CD4-positive, alpha-beta T cell treated with Interleukin-21 for 1 hour (primary cell): ENCODE results near the gene SPATA9.
"Not testable (repeated sequence)": the region's sequence is repeated elsewhere in the genome, so short reads cannot be mapped to it uniquely, and the experiment has no call there.

ENCODE experiments used
- DNase-seq: peaks from one replicate; pipeline ENCODE4 v3.0.0-alpha.2; 2020

Gene SPATA9

GRCh38 chr5:95643152-95643551 is 39.6 kb downstream of the SPATA9 start:
- no peak for DNase-seq

GRCh38 chr5:95641741-95642220 is 41.0 kb downstream of the SPATA9 start:
- DNase-seq, result no peak

DNA sequence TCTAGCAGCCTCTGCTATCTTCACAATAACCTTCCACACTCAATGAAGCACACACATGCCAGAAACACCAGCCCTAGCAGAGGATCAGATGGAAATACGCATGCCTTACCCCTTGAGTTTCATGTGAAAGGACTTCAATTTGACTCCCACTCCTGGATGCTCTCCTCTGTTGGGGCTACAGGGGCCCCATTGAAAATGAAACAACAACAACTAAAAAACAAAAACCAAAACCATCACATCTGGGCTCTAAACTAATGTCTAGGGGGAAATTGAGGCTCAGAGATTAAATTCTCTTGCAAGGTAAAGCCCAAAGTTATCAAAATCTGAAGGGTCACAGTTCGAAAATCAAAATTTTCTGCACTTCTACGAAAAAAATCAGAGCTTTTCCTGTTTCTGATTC is 44.2 kb downstream of the SPATA9 start:
- no peak for DNase-seq

DNA sequence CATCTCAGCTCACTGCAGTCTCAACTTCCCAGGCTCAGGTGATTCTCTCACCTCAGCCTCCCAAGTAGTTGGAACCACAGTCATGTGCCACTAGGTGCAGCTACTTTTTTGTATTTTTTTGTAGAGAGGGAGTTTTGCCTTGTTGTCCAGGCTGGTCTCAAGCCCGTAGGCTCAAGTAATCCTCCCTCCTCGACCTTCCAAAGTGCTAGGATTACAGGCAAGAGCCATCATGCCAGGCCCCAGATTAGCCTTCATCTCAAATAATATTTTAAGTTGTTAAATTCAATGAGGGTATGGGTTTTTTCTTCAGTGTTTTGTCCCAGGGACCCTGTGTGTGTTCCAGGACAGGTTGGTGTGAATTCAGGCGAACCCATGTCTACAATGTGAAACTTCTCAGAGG is 48.7 kb downstream of the SPATA9 start:
- DNase-seq, result no peak

GRCh38 chr5:95633671-95634070 is 49.1 kb downstream of the SPATA9 start:
- no peak for DNase-seq

DNA sequence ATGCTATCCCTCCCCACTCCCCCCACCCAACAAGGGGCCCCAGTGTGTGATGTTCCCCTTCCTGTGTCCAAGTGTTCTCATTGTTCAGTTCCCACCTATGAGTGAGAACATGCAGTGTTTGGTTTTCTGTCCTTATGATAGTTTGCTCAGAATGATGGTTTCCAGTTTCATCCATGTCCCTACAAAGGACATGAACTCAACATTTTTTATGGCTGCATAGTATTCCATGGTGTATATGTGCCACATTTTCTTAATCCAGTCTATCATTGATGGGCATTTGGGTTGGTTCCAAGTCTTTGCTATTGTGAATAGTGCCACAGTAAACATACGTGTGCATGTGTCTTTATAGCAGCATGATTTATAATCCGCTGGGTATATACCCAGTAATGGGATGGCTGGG is 49.8 kb downstream of the SPATA9 start:
- DNase-seq, result not testable (repeated sequence)

- peak; percentile 85 for DNase-seq
Measured at GRCh38 chr5:95631991-95632675, 50.7 kb downstream of the SPATA9 start.

DNA sequence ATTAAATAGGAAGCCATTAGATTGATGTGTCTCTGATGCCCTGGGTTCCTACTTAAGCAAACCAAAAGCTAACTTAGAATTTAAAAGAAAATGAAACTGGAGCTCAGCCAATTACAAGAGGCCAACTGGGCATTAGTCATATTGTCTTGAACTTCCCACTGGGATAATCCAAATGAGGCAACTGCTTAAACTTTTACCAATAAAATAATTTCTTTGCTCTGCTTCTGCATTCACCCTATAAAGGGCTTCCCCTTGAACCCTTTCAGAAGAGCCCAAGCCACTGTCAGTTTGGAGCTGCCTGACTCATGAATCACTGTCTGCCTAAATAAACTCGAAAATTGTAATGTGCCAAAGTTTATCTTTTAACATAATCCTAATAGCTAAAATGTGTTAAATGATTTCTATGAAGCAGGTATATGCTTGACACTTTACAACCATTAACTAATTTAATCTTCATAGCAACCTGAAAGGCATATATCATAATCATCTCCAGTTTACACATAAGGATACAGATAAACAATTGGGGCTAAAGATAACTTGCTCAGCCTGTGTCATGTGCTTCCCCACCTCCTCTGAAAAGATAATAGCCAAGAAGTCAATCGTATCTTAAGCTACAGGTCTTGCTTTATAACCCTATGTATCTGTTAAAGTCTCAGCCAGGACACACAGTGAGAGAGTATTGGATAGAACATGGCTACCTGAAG is 51.4 kb downstream of the SPATA9 start:
- no peak for DNase-seq

GRCh38 chr5:95630394-95630917 is 52.3 kb downstream of the SPATA9 start:
- DNase-seq, result no peak

DNA sequence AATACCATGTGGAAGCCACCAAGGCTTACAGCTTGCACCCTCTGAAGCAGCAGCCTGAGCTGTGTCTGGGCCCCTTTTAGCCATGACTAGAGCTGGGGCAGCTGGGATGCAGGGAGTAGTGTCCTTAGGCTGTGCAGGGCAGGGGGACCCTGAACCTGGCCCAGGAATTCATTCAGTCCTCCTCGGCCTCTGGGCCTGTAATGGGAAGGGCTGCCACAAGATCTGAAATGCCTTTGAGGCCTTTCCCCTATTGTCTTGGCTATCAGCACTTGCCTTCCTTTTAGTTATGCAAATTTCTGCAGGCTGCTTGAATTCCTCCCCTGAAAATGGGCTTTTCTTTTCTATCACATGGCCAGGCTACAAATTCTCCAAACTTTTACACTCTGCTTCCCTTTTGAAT is 53.9 kb downstream of the SPATA9 start:
- DNase-seq, result no peak

DNA sequence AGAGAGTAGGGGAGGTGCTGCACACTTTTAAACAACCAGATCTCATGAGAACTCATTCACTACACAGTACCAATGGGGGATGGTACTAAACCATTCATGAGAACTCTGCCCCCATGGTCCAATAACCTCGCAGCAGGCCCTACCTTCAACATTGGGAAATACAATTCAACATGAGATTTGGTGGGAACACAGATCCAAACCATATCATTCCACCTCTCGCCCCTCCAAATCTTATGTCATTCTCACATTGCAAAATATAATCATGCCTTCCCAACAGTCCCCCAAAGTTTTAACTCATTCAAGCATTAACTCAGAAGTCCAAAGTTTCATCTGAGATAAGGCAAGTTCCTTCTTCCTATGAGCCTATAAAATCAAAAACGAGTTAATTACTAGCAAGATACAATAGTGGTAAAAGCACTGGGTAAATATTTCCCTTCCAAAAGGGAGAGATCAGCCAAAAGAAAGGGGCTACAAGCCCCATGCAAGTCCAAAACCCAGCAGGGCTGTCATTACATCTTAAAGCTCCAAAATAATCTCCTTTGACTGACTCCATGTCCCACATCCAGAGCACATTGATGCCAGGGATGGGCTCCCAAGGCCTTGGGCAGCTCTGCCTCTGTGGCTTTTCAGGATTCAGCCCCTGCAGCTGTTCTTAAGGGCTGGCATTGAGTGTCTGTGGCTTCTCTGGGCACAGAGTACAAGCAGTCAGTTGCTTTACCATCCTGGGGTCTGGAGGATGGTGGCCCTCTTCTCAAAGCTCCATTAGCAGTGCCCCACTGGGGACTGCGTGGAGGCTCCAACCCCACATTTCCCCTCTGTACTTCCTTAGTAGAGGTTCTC is 54.6 kb downstream of the SPATA9 start:
- no peak for DNase-seq

DNA sequence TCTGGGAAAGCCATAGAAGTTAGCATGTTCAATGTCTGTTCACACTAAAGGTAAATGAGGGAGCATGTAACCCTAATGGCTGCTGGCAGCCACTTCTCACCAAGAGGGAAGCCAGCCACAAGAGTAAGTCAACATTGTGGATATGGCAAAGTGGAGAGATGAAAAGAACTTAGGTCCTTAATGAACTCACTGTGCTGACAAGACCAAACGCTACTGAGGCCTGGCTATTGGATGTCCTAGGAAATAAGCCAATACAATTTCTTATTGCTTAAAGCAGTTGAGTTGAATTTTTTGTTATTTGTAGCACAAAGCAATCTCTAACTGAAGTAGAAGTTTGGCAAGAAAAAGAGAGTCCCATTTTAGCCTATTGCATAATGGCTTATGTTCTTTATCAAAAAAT is 56.1 kb downstream of the SPATA9 start:
- no peak for DNase-seq

GRCh38 chr5:95624368-95624767 is 58.4 kb downstream of the SPATA9 start:
- no peak for DNase-seq

- DNase-seq, result no peak
Measured at GRCh38 chr5:95623706-95624105, 59.1 kb downstream of the SPATA9 start.

GRCh38 chr5:95621839-95622629 is 60.8 kb downstream of the SPATA9 start:
- DNase-seq, result peak; percentile 66

DNA sequence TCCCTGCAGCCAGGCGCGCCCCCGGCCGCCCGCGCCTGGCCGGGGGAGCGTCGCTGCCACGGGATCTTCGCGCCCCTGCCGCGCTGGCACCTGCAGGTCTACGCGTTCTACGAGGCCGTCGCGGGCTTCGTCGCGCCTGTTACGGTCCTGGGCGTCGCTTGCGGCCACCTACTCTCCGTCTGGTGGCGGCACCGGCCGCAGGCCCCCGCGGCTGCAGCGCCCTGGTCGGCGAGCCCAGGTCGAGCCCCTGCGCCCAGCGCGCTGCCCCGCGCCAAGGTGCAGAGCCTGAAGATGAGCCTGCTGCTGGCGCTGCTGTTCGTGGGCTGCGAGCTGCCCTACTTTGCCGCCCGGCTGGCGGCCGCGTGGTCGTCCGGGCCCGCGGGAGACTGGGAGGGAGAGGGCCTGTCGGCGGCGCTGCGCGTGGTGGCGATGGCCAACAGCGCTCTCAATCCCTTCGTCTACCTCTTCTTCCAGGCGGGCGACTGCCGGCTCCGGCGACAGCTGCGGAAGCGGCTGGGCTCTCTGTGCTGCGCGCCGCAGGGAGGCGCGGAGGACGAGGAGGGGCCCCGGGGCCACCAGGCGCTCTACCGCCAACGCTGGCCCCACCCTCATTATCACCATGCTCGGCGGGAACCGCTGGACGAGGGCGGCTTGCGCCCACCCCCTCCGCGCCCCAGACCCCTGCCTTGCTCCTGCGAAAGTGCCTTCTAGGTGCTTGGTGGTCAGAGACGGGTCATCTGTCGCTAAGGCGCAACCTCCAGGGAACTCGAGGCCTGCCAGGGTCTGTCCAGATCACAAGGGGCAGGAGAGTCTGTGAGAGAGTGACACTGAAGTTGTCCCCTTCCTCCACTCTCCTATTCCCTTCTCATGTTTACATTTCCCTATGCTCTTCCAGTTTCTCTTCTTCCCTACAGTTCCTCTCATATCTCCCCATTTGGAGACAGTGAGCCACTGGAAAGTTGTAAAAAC is 61.6 kb downstream of the SPATA9 start:
- DNase-seq, result peak; percentile 42

GRCh38 chr5:95620030-95620869 is 62.5 kb downstream of the SPATA9 start, which contains the start of gene GPR150:
TSS of gene GPR150 (plus strand) at chr5:95620087. CDS start at chr5:95620276, 189 bp downstream.
- peak; percentile 66 for DNase-seq

DNA sequence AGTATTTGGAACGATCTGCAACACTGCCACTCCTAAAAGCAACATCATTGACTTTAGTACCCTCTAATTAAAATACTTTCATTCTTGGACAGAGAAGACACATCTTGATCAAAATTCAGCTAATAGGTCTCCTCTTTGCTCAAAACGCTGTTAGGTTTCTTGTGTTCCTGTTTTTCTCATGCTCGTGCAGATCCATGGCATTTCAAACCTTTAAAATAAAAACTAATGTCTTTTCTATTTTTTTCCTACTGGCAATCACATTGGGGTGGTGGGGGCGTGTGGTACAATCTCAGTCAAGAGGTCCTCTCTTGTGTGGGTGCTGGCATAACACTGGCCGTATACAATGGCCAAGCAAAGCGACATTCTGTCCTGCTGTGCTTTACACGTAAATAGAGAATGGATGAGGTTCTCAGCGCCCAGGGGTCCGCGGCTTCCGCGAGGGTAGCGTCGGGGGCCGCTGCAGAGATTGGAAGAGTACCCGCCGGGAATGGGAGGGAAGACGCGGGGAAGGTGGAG is 63.2 kb downstream of the SPATA9 start:
- DNase-seq, result no peak

DNA sequence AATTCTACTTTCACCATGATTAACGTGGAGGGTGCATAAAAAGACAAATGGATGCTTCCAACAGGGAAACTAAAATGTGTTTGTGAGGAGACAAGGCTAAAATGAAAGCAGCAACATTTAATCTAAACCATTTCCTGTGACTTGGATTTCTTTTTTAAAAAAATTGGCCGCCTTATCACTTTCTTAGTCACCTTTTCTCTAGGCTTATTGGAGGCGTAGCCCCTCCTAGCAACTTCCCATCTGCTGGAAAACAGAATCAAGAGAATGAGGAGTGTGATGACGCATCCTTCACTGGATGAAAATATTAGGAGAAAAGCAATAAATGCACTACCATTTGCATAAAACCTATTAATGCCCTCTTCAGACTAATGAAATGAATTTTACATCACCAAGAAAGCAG is 63.7 kb downstream of the SPATA9 start:
- no peak for DNase-seq

GRCh38 chr5:95617057-95617456 is 65.7 kb downstream of the SPATA9 start:
- no peak for DNase-seq
